ENCODE results near the gene AQP7. TPM values are rescaled to one million over a fixed set of nuclear protein-coding genes. Genes with fewer than 3 reads are reported as not detected.

The AQP7 gene
- total RNA-seq, 2 experiments from 2014 or later, result 2.2 TPM; not detected in 1

GRCh38 chr9:33378121-33378795 is 24.1 kb downstream of the AQP7 start:
- Histone ChIP-seq H3K79me2 (ENCODE audit: insufficient read depth, low read depth, low read length) (no peaks in the 10 kb centered on the region), H3K9me3 (ENCODE audit: low read length) (no peaks in the 10 kb centered on the region), H4K20me1 (ENCODE audit: insufficient read depth, low read length) (no peaks in the 10 kb centered on the region), H3K4me1 (ENCODE audit: insufficient read depth, low read length, poor library complexity, severe bottlenecking) (no peaks in the 10 kb centered on the region), H2AFZ (ENCODE audit: low read length) (no peak overlapping the region), H3K9me2 (ENCODE audit: insufficient read depth, low read length) (no peaks in the 10 kb centered on the region), H3K4me3 (ENCODE audit: low read depth, low read length, poor library complexity, severe bottlenecking) (no peak overlapping the region), H3K27ac (ENCODE audit: low read depth, low read length, poor library complexity, severe bottlenecking) (no peak overlapping the region), H3K36me3 (ENCODE audit: insufficient read depth, low read length) (no peaks in the 10 kb centered on the region), H3K4me2 (ENCODE audit: low read length) (no peak overlapping the region)
- intact Hi-C loops (cut with micrococcal nuclease; ENCODE audit: unreplicated experiment), result no loop called here
- DNase-seq (ENCODE audit: low spot score), result no peak
- ChIA-PET POLR2A (interaction anchor here (0.6 kb wide), 1 partner anchor 96 kb away, joined by 3 read pairs; no protein-coding TSS in a partner anchor), CTCF (ENCODE audit: unreplicated experiment) (no interaction called here)
- BruUV-seq (replicated peaks), result no TSS peak
- TF ChIP-seq, protein P1, sequence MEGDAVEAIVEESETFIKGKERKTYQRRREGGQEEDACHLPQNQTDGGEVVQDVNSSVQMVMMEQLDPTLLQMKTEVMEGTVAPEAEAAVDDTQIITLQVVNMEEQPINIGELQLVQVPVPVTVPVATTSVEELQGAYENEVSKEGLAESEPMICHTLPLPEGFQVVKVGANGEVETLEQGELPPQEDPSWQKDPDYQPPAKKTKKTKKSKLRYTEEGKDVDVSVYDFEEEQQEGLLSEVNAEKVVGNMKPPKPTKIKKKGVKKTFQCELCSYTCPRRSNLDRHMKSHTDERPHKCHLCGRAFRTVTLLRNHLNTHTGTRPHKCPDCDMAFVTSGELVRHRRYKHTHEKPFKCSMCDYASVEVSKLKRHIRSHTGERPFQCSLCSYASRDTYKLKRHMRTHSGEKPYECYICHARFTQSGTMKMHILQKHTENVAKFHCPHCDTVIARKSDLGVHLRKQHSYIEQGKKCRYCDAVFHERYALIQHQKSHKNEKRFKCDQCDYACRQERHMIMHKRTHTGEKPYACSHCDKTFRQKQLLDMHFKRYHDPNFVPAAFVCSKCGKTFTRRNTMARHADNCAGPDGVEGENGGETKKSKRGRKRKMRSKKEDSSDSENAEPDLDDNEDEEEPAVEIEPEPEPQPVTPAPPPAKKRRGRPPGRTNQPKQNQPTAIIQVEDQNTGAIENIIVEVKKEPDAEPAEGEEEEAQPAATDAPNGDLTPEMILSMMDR (conservative IDR thresholded peaks at IDR 0.05; ENCODE audit: low read length), result no peak
- no peak for TF ChIP-seq EZH2phosphoT487 (IDR thresholded peaks at IDR 0.05; ENCODE audit: borderline replicate concordance, low read depth, low read length)

DNA sequence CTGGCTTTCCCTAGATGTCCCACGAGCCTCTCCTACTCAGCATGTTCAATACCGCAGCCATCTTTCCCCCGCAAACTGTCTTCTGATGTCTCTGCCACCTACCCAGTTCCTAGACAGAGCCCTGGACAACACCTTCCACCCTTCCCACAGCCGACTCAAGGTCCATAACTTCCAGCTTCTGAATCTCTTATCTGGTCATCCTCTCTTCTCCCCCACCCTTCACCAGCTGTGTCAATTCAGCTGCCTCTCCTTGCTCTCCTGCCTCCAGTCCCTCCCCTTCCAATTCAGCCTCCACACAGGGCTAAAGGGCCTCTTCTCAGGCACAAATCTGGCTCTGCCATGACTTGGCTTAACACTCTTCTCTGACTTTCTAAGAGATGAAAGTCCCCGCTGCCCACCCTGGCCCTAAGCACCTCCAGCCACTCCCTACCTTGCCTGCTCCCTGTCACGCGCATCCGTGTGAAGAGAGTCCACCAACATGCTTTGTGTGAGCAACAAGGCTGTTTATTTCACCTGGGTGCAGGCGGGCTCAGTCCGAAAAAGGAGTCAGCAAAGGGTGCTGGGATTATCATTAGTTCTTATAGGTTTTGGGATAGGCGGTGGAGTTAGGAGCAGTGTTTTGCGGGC is 25.2 kb downstream of the AQP7 start:
- no peak overlapping the region for H3K27ac ChIP-seq (ENCODE audit: low read depth, low read length, poor library complexity, severe bottlenecking)
- DNase-seq (ENCODE audit: low spot score), result no peak
- ChIA-PET CTCF (ENCODE audit: unreplicated experiment) (no interaction called here), POLR2A (no interaction called here)
- no peak overlapping the region for H3K4me3 ChIP-seq (ENCODE audit: low read depth, low read length, poor library complexity, severe bottlenecking)
- H2AFZ ChIP-seq (ENCODE audit: low read length), result no peak overlapping the region
- H3K4me1 ChIP-seq (ENCODE audit: insufficient read depth, low read length, poor library complexity, severe bottlenecking), result no peaks in the 10 kb centered on the region
- no peaks in the 10 kb centered on the region for H3K79me2 ChIP-seq (ENCODE audit: insufficient read depth, low read depth, low read length)
- H3K9me2 ChIP-seq (ENCODE audit: insufficient read depth, low read length), result no peaks in the 10 kb centered on the region
- H3K36me3 ChIP-seq (ENCODE audit: insufficient read depth, low read length), result no peaks in the 10 kb centered on the region
- H3K4me2 ChIP-seq (ENCODE audit: low read length), result no peak overlapping the region
- TF ChIP-seq EZH2phosphoT487 (IDR thresholded peaks at IDR 0.05; ENCODE audit: borderline replicate concordance, low read depth, low read length), result no peak
- H3K9me3 ChIP-seq (ENCODE audit: low read length), result no peaks in the 10 kb centered on the region
- BruUV-seq (replicated peaks), result no TSS peak
- no peaks in the 10 kb centered on the region for H4K20me1 ChIP-seq (ENCODE audit: insufficient read depth, low read length)
- intact Hi-C loops (cut with micrococcal nuclease; ENCODE audit: unreplicated experiment), result no loop called here

GRCh38 chr9:33375841-33376321 is 26.5 kb downstream of the AQP7 start:
- BruUV-seq (replicated peaks), result no TSS peak

More at GRCh38 chr9:33375841-33376321, 26.5 kb downstream of the AQP7 start:
- intact Hi-C loops (cut with micrococcal nuclease; ENCODE audit: unreplicated experiment), result no loop called here
- H3K9me2 ChIP-seq (ENCODE audit: insufficient read depth, low read length), result no peaks in the 10 kb centered on the region
- no peak overlapping the region for H3K4me3 ChIP-seq (ENCODE audit: low read depth, low read length, poor library complexity, severe bottlenecking)
- CTCF ChIA-PET (ENCODE audit: unreplicated experiment), result interaction anchor here (2.3 kb wide), 1 partner anchor 77 kb away, joined by 9 read pairs; no protein-coding TSS in a partner anchor
- H3K9me3 ChIP-seq (ENCODE audit: low read length), result no peaks in the 10 kb centered on the region
- H2AFZ ChIP-seq (ENCODE audit: low read length), result no peak overlapping the region
- peaks cover 7% of the 10 kb centered on the region; the same call in 1 of the 2 replicates for H3K36me3 ChIP-seq (ENCODE audit: insufficient read depth, low read length)
- no peak for DNase-seq (ENCODE audit: low spot score)
- H3K79me2 ChIP-seq (ENCODE audit: insufficient read depth, low read depth, low read length), result no peaks in the 10 kb centered on the region
- no peaks in the 10 kb centered on the region for H4K20me1 ChIP-seq (ENCODE audit: insufficient read depth, low read length)
- TF ChIP-seq, protein P1 (conservative IDR thresholded peaks at IDR 0.05; ENCODE audit: low read length), result no peak
- no peak for TF ChIP-seq EZH2phosphoT487 (IDR thresholded peaks at IDR 0.05; ENCODE audit: borderline replicate concordance, low read depth, low read length)
- no peak overlapping the region for H3K27ac ChIP-seq (ENCODE audit: low read depth, low read length, poor library complexity, severe bottlenecking)
- no peak overlapping the region for H3K4me2 ChIP-seq (ENCODE audit: low read length)
- POLR2A ChIA-PET, result interaction anchor here (0.8 to 1.2 kb wide), 2 partner anchors 72 to 86 kb away, joined by 3 to 4 read pairs; partner anchors contain the start of gene NFX1
- no peaks in the 10 kb centered on the region for H3K4me1 ChIP-seq (ENCODE audit: insufficient read depth, low read length, poor library complexity, severe bottlenecking)
